GM12873 (cell line): ENCODE data around the gene BCKDHB.

Experiments
- CTCF ChIP-seq: IDR thresholded peaks from 2 replicates; pipeline ENCODE4 v1.5.1; 2012; ENCODE audit warnings: low read depth, mild to moderate bottlenecking, moderate library complexity, low read length, control low read depth; ENCODE audit not compliant: insufficient read depth; ENCODE audit errors: missing control alignments

Gene BCKDHB

GRCh38 chr6:80234908-80235307 lies 128.4 kb downstream of the BCKDHB start:
- TF ChIP-seq CTCF = no peak

- TF ChIP-seq CTCF = no peak
Observed at GRCh38 chr6:80235647-80236046, 129.2 kb downstream of the BCKDHB start.

GRCh38 chr6:80245043-80245442 lies 138.6 kb downstream of the BCKDHB start:
- TF ChIP-seq CTCF = no peak

GRCh38 chr6:80249897-80250296 lies 143.4 kb downstream of the BCKDHB start:
- no peak for TF ChIP-seq CTCF

GRCh38 chr6:80250391-80250997 lies 144.0 kb downstream of the BCKDHB start:
- no peak for TF ChIP-seq CTCF

GRCh38 chr6:80251321-80251720 lies 144.8 kb downstream of the BCKDHB start:
- TF ChIP-seq CTCF = no peak

GRCh38 chr6:80254716-80255115 lies 148.2 kb downstream of the BCKDHB start:
- no peak for TF ChIP-seq CTCF
